T-helper 1 cell (primary cell): ENCODE data around the gene ALS2CL.
A peak's percentile ranks its signal among the peaks of the same experiment; 100 is the strongest.
"Not testable (repeated sequence)": the region's sequence is repeated elsewhere in the genome, so short reads cannot be mapped to it uniquely, and the experiment has no call there.

ENCODE experiments used
- DNase-seq, 5 donors: peaks; one replicate each; pipeline ENCODE4 v3.0.0-alpha.2; 2012 to 2020
- total RNA-seq, 4 donors: gene quantifications; one replicate each; lab custom pipeline; 2026; lab: John Stamatoyannopoulos, UW

ALS2CL gene, protein sequence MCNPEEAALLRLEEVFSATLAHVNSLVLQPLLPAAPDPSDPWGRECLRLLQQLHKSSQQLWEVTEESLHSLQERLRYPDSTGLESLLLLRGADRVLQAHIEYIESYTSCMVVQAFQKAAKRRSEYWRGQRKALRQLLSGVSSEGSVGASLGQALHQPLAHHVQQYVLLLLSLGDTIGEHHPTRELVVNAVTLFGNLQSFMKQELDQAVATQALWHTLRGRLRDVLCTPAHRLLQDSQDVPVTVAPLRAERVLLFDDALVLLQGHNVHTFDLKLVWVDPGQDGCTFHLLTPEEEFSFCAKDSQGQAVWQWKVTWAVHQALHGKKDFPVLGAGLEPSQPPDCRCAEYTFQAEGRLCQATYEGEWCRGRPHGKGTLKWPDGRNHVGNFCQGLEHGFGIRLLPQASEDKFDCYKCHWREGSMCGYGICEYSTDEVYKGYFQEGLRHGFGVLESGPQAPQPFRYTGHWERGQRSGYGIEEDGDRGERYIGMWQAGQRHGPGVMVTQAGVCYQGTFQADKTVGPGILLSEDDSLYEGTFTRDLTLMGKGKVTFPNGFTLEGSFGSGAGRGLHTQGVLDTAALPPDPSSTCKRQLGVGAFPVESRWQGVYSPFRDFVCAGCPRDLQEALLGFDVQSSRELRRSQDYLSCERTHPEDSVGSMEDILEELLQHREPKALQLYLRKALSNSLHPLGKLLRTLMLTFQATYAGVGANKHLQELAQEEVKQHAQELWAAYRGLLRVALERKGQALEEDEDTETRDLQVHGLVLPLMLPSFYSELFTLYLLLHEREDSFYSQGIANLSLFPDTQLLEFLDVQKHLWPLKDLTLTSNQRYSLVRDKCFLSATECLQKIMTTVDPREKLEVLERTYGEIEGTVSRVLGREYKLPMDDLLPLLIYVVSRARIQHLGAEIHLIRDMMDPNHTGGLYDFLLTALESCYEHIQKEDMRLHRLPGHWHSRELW
- total RNA-seq = 51.3 to 110 (median 87.4) reads per million in 4 donors

DNA sequence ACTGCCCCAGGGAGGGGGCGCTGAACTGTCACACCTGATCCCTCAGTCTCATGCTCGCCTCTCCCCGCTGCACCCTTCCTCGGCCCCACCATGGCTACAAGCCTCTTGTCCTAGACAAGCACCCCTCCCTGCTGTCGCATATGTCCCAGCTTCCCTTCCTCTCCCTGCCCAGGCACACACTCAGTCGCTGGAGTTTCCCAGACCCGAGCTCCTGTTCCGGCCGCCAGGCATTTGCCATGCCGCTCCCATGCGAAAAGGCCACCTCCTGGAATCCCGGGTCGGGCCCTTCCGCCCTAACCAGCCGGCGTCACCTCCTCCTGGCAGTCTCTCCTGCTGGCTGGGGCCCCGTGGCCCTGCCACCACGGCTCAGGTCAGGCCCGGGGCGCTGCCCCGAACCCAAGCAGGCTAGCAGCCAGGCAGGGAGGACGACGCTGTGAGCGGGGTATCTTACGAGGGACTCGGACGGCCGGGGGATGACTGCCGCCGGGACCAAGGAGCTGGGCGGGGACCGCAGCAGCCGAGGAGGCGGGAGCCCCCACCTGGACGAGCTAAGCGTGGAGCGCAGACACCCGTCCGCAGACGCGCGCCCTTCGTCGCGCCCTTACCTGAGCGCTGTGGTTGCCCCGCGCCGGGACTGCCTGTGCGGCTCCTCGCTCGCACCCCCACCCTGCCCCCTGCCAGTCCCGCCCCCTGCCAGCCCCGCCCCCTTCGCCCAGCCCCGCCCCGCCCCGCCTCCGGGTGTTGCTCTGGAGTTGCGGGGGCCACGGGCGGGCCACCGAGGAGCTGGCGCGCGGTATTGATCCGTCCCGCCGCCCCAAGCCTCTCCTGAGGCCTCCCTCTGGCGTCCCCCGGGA, at the start of gene ALS2CL:
TSS of gene ALS2CL (minus strand) at position 642 of the 854 bp plus-strand sequence. CDS start 4,239 bp downstream, outside the sequence.
- peak; percentile 53 to 78 (median 72) for DNase-seq

GRCh38 chr3:46742992-46743585, 49.6 kb upstream of the ALS2CL start:
- no peak for DNase-seq

GRCh38 chr3:46739565-46739964, 46.1 kb upstream of the ALS2CL start:
- DNase-seq = not testable (repeated sequence)

- DNase-seq = no peak
Observed at GRCh38 chr3:46737329-46737731, 43.9 kb upstream of the ALS2CL start.

DNA sequence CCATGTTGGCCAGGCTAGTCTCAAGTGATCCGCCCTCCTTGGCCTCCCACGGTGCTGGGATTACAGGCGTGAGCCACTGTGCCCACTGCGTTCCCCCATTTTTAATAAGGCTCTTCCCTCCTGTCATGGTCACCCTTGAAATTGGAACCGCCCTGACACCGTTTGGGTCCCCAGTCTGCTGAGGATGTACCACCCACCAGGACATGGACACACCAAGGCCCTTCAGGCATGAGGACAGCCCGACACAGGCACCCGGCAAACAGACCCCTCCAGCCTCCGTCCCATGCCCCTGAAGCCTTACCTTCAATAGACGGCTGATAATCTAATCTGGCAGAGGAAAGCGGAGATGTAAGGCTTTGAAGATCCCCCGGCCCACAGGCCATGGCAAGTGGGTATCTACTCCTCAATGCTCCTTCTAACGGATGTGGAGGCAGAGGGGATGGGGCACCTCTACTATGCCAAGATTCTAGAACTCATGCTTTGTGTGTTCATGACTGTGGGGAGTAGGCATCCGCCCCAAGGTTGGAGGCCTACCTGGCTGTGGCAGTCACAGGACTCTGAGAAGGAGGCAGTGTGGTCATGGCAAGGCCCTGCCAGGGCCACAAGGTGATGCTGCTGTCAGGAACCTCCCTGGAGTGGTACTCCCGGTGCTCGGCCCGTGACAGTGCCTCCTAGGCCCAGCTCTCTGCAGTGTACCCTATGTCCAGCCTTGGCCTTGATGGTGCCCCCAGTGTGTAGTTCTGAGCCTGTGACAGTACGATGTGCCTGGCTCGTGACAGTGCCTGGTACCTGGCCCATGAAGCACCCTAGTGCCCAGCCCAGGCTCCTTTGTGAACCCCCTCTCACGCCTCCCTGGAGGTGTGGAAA, 42.8 kb upstream of the ALS2CL start:
- DNase-seq = no peak

DNA sequence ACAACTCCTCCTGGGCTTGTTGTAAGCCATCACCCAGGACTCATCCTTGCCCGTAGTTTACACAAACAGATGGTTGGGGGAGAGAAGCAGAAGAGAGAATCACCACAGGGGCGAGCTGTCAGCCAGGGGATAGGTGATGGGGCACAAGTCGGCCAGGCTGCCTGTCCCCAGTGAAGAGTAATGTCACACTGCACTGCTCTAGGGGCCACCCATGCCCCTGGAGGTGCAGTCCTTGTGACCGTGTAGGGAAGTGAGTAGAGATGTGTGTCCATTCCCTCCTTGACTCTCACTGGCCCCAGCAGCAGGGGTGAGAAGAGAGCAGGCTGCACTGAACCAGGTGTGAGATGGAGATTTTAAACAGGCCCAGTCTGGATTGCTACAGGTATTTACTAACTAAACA, 41.3 kb upstream of the ALS2CL start:
- no peak for DNase-seq

DNA sequence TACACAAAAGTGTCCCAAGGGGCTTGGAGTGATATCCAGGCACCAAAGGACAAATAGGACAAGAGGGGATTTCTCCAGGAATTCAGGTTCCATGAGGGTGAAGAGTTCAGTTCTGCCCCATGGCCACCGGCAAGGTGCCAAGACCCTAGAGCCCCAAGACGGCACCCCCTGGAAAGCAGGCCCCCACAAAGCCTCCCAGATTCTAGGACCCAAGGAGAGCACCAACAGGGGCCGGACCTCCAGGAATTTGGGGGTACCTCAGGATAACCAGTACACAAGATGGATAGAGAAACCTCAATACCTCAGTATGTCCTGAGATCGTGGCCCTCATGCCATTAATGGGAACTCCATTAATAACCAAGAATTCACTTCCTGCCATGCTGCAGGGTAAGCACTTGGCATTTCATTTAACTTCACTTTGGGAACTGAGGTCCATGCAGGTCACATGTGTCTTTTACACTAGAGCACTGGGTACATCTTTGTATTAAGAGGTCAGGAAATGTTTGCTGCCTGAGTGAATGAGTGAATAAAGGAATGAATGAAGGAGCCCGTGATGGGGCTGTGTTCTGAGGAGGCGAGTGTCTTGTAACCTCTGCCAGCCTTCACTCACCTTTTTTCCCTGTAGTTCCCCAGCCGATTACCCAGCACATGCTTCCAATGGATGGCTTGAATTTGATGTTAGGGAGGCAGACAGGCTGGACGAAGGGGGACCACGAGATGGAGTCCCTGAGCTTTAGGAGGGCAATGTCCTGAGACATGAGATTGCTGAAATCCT, 39.7 kb upstream of the ALS2CL start:
- no peak for DNase-seq

GRCh38 chr3:46731795-46732194, 38.3 kb upstream of the ALS2CL start:
- no peak for DNase-seq

- DNase-seq = no peak
Observed at GRCh38 chr3:46730819-46731218, 37.3 kb upstream of the ALS2CL start.

DNA sequence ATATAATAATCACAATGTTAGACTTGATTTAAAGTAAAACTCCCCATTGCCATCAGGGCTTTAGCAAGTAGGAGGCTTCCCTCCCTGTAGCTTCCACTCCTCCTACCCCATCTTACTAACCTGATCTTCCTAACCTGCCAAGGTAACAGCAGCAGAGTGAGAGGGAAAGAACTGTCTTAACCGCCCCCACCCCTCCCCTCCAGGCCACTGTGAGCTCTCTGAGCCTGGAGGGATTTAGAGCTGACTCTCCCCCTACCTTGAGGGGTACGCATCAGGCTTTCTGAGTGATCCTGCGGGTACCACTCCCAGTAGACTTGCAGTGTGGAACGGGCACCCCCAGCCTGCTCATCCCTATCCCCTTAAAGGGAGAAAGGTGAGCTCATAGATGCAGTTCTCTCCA, 35.6 kb upstream of the ALS2CL start:
- no peak for DNase-seq

GRCh38 chr3:46725621-46726314, 32.3 kb upstream of the ALS2CL start:
- DNase-seq = no peak

DNA sequence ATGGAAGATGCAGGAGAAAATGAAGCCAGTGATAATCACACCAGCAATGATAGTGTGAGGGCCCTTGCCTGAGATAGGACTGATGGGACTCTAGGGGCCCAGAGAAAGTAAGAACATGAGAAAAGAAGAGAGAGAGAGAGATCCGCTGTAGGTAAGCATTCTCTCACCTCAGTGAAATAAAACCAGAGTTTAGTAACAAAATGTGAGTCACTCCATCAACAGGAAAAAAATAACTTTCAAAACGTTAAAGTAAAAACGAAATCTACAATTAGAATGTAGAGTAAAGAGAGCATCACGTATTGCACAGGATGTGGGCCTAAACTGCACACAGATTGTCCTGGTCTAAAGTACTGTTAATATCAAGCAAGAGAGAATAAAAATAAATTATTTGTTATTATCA, 30.9 kb upstream of the ALS2CL start:
- peak in 1 of 5 donors; percentile 31 for DNase-seq

GRCh38 chr3:46722443-46722842, 29.0 kb upstream of the ALS2CL start:
- no peak for DNase-seq

DNA sequence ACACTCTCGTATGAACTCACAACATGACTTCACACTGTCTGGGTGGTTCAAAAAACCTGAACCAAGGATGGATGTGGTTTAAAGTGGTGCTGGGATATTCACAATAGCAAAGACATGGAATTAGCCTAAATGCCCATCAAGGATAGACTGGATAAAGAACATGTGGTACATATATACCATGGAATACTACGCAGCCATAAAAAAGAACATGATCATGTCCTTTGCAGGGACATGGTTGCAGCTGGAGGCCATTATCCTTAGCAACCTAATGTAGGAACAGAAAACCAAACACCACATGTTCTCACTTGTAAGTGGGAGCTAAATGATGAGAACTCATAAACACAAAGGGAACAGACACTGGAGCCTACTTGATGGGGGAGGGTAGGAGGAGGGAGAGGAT, 27.5 kb upstream of the ALS2CL start:
- no peak for DNase-seq

DNA sequence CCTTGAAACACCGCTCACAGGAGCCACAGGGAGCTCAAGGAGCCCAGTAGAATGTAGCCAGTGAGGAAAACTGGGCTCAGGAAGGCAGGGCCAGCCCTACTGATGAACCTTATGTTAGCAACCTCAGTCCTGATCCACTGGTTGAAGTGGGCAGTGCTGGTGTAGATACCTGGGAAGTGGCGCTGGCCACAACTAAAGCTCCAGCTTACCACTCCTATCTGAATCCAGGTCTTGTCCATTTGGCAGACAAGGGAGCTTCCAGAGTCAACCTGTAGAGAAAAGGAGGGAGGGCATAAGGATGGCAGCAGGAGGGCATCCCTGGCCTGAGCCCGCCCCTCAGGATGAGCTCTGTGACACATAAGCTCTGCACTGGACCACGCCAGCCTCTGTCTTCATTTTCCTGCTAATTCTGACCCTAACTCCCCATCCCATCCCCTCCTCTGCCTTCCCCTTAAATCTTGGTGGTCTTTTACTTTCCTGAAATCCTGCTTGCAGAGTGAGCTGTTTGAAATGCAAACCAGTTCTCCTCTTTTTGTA, 26.3 kb upstream of the ALS2CL start:
- no peak for DNase-seq

- no peak for DNase-seq
Observed at GRCh38 chr3:46719044-46719565, 25.6 kb upstream of the ALS2CL start.

- peak in 1 of 5 donors; percentile 10 for DNase-seq
Observed at GRCh38 chr3:46717447-46718231, 24.2 kb upstream of the ALS2CL start, which contains the start of gene PRSS50. PRSS50 (minus strand) TSS chr3:46717869; CDS start chr3:46717824, 45 bp downstream.
